ENCODE results near the gene DOK1.

GRCh38 chr2:74577448-74577847, 22.9 kb downstream of the DOK1 start:
- TF ChIP-seq, protein P1, sequence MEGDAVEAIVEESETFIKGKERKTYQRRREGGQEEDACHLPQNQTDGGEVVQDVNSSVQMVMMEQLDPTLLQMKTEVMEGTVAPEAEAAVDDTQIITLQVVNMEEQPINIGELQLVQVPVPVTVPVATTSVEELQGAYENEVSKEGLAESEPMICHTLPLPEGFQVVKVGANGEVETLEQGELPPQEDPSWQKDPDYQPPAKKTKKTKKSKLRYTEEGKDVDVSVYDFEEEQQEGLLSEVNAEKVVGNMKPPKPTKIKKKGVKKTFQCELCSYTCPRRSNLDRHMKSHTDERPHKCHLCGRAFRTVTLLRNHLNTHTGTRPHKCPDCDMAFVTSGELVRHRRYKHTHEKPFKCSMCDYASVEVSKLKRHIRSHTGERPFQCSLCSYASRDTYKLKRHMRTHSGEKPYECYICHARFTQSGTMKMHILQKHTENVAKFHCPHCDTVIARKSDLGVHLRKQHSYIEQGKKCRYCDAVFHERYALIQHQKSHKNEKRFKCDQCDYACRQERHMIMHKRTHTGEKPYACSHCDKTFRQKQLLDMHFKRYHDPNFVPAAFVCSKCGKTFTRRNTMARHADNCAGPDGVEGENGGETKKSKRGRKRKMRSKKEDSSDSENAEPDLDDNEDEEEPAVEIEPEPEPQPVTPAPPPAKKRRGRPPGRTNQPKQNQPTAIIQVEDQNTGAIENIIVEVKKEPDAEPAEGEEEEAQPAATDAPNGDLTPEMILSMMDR (IDR thresholded peaks at IDR 0.05), result no peak
- TF ChIP-seq POLR2A (IDR thresholded peaks at IDR 0.05) (no peak), POLR2AphosphoS5 (IDR thresholded peaks at IDR 0.05) (no peak), EP300 (IDR thresholded peaks at IDR 0.05) (no peak)
